T-helper 22 cell (primary cell): Measurements from ENCODE around the gene C4orf50.

Experiments
- DNase-seq: peaks from one replicate; pipeline ENCODE4 v3.0.0-alpha.2; 2020; ENCODE audit warnings: low read depth

Gene C4orf50

GRCh38 chr4:5889002-5889696 is 129.1 kb downstream of the C4orf50 start:
- no peak for DNase-seq

GRCh38 chr4:5888222-5889001 is 129.8 kb downstream of the C4orf50 start:
- no peak for DNase-seq

- no peak for DNase-seq
These were observed 130.6 kb downstream of the C4orf50 start for GRCh38 chr4:5887361-5888221.

GRCh38 chr4:5887011-5887360 is 131.2 kb downstream of the C4orf50 start:
- no peak for DNase-seq

GRCh38 chr4:5885733-5886132 is 132.5 kb downstream of the C4orf50 start:
- DNase-seq, result no peak

GRCh38 chr4:5884796-5885195 is 133.4 kb downstream of the C4orf50 start:
- no peak for DNase-seq

- DNase-seq, result no peak
These were observed 134.3 kb downstream of the C4orf50 start for GRCh38 chr4:5883916-5884315.

- DNase-seq, result no peak
These were observed 135.3 kb downstream of the C4orf50 start for GRCh38 chr4:5882947-5883346.

- no peak for DNase-seq
These were observed 136.9 kb downstream of the C4orf50 start for GRCh38 chr4:5881340-5881739.

- no peak for DNase-seq
These were observed 139.9 kb downstream of the C4orf50 start for GRCh38 chr4:5878359-5878758.

GRCh38 chr4:5877392-5877791 is 140.8 kb downstream of the C4orf50 start:
- no peak for DNase-seq

- DNase-seq, result no peak
These were observed 143.3 kb downstream of the C4orf50 start for GRCh38 chr4:5874811-5875449.

- no peak for DNase-seq
These were observed 147.5 kb downstream of the C4orf50 start for GRCh38 chr4:5870701-5871100.

- no peak for DNase-seq
These were observed 148.1 kb downstream of the C4orf50 start for GRCh38 chr4:5869966-5870619.

GRCh38 chr4:5867866-5868265 is 150.4 kb downstream of the C4orf50 start:
- no peak for DNase-seq

GRCh38 chr4:5866841-5867813 is 151.1 kb downstream of the C4orf50 start:
- no peak for DNase-seq

- no peak for DNase-seq
These were observed 152.2 kb downstream of the C4orf50 start for GRCh38 chr4:5865896-5866599.

- DNase-seq, result no peak
These were observed 154.6 kb downstream of the C4orf50 start for GRCh38 chr4:5863461-5864113.

GRCh38 chr4:5858020-5858769 is 160.0 kb downstream of the C4orf50 start:
- DNase-seq, result no peak
